Hepatocyte (in vitro differentiated cells): ENCODE measurements around the gene CLN3.
"Not testable (repeated sequence)": the region's sequence is repeated elsewhere in the genome, so short reads cannot be mapped to it uniquely, and the experiment has no call there.

Source experiments
- CTCF ChIP-seq: fragments of 200-600 bp; sonication (generic); IDR thresholded peaks from 2 replicates; pipeline ENCODE4 v1.5.1; 2016; ENCODE audit warnings: antibody characterized with exemption, mild to moderate bottlenecking; ENCODE audit not compliant: poor library complexity
- EZH2 ChIP-seq: fragments of 200-600 bp; sonication (generic); IDR thresholded peaks from 2 replicates; pipeline ENCODE4 v1.6.1; 2016; ENCODE audit warnings: antibody characterized with exemption, mild to moderate bottlenecking, borderline replicate concordance

- TF ChIP-seq CTCF, EZH2: not testable (repeated sequence)
Observed at GRCh38 chr16:28446388-28446787, 45.5 kb downstream of the CLN3 start.
